Dedifferentiated amniotic fluid mesenchymal stem cell (primary cell): ENCODE data around the gene PLA2G4F.
"Not testable (repeated sequence)": the region's sequence is repeated elsewhere in the genome, so short reads cannot be mapped to it uniquely, and the experiment has no call there.

Source experiments
- DNase-seq: peaks from one replicate; pipeline ENCODE4 v3.0.0-alpha.2; 2016; ENCODE audit errors: extremely low spot score

Gene PLA2G4F

DNA sequence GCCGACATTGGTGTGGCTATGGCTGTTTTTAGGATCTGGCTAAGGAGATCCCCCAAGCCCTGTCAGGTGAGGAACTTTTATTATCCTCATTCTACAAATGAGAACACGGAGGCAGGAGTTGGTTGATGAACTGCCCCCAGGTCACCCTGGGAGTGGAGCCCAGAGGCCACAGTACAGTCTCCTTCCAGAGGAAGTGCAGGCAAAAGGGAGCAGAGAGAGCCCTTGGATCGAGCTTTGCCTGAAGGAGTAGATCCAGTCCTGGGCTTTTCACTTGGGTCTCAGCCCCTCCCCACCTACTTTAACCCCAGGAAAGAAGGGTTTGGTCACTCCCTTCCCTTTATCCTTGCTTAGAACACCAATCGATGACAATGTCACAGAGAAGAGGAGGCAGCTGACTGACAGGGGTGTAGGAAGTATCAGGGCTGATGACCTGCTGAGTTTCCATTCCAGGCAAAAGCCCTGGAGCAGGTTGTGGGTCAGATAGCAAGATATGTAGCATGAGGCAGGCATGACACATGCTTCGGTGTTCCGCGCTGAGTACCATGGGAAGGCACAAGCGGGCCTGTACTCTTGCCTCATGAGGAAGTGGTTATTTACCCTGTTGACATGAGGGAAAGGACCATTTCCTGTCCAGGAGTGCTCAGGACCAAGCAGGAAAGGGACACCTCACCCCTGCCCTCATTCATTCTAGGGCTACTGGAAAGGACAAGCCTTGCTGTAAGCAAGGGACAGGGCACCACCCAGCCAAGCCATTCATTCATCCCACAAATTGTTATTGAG, 56.2 kb downstream of the PLA2G4F start:
- DNase-seq = no peak

DNA sequence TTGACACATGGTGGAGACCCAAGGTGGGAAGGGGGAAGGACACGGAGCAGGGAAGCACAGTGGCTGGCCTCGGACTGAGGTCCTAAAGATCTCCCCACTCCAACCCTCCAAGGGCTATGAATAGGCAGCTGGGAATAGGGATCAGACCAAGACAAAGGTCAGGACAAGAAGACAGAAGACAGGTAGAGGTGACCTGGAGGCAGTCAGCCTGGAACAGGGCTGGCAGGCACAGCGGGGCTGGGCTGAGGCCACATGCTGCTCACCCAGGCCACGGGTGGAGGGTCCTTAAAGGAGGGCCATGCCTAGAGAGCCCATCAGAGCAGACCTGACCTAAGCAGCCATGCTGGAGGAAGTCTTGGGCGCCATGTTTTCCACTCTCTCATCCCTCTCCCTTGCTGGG, 59.4 kb downstream of the PLA2G4F start:
- DNase-seq = no peak

DNA sequence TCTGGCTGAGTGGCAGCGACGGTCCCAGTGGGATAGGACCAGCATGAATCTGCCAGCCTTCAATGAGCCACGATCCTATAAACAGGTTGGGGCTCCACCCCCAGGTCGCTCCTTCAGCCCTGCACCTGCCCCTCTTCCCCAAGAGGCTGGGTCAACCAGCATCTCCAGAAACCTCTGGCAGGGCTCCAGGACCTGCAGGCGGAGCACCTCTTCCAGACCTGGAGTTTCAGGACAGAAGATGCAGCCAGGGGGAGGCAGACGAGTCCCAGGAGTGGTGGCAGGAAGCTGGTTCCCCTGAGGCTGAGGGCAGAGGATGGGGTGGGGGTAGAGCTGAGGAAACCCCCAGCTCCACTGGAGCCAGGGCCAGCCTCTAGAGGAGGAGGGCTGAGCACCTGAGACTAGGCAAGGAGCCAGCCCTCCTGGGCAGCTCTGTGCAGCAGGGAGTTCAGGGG, 61.9 kb downstream of the PLA2G4F start, which contains the start of gene PLA2G4D:
PLA2G4D (minus strand) TSS at position 51 of the 452 bp plus-strand sequence. CDS start 103 bp downstream, outside the sequence.
- no peak for DNase-seq

DNA sequence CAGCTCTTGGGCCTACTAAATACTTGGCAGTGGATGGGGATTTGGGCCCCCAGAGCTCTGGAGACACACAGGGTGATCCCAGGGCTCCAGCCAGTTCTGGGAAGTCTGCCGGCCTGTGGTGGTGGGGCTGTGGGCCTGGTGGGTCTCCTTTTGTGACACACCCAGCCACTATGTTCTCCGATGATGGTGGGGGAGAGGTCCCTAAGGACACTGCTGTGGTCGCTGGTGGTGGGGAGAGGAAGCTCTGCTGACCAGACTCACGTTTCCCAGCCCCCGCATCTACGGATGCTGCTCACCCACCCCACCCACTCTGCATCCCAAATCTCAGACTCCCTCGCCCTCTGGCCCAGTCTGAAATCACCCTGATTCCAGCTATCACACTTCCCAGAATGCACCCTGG, 62.5 kb downstream of the PLA2G4F start:
- DNase-seq = no peak

DNA sequence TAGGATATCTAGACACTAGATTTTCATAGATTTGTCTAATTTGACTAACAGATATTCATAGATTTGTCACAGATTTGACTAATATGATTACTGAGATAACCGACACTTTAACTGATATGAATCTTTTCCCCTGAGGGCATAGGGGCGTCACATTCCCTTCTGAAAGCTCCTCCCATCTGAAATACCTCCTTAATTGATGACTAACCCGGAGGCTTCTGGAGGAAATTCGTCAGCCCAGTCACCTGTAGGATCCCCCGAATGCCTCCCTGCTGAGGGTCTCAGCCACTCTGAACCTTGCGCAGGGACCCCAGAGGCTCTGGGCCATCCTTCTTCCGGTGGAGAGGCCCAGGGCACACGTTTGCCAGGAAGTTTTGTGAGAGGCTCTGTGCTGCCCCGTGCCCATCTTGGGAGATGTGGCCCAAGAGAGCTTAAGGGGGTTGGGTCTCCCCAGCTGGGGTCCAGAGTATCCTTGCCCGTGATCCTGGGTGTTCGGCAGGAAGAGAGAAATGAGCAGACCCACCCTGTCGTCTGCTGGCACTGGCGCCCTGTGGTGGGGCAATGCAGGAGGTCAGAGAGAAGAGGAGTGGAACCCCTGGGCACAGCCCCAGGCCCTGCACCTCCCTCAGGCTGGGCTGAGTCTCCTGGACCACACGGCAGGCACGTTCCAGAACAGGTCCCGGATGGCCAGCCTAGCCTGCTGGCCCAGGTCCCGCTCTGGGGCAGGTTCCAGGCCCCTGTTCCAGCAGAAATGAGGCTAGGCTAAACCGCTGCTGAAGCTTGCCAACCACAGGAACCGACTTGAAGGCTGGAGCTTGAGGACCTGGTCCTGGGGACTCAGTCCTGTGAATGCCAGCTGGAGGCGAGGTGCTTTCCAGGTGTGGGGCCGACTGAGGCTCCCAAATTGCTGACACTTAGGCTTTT, 63.8 kb downstream of the PLA2G4F start:
- no peak for DNase-seq

DNA sequence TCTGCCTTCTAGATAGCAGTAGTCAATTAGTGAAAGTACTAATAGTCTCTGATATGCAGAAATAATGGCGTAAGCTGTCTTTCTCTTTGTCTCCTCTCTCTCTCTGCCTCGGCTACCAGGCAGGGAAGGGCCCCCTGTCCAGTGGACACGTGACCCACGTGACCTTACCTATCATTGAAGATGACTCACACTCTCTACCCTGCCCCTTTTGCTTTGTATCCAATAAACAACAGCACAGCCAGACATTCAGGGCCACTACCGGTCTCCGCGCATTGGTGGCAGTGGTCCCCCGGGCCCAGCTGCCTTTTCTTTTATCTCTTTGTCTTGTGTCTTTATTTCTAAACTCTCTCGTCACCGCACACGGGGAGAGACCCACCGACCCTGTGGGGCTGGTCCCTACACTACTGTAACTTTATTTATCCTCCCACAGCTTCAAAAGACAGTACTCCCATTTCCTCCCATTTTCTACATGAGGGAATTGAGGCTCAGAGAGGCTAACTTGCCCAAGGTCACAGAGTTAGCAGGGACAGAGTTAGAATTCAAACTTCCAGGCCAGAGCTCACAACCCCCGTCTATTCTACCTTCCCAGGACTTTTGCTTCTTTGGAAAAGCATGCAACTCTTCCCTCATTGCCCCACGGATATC, 64.6 kb downstream of the PLA2G4F start:
- not testable (repeated sequence) for DNase-seq

DNA sequence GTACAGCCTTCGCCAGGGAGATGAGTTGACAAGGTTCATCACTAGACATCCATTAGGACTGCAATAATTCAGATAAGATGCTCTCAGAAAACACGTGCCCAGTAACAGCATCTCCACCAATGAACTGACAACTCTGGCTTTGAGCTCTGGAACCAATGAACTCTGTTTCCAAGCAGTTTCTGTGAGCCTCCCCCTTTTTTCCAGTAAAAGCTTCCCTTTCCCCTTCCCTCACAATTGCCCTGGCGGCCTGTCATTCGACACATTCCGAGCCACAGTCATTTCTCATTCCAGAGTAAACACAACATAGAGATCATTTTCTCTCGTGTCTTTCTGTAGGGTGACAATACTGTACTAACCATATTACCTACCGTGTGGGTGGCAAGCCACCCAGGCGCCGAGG, 65.7 kb downstream of the PLA2G4F start:
- DNase-seq = no peak

DNA sequence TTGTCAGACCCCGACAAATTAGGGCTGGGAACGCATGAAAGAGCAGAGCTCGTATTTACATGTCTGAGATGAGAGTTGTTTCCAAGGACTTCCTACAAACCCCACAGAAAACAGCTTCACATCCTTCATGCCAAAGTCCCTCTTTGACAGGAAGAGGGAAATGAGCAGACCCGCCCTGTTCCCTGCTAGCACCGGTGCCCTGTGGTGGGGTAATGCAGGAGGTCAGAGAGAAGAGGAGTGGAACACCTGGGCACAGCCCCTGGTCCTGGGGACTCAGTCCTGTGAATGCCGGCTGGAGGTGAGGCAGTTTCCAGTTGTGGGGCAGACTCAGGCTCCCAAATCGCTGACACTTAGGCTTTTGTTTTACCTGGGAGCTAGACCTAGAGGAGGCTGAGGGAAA, 66.1 kb downstream of the PLA2G4F start:
- no peak for DNase-seq

DNA sequence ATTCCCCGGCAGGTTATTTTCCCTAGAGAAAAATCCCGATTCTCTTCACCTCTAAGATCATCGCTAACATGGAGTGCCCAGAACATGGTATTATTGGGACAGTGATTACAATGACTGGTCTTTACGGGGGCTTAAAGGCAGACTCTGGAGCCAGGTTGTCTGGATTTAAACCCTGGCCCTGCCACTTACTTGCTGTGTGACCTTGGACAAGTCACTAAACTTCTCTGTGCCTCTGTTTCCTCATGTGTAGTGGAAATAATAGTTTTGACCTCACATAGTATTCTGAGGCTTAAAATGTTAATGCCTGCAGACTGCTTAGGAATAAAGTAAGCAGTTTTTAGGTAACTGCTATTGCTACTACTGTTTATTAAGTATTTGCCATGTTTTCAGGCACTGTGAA, 66.5 kb downstream of the PLA2G4F start:
- DNase-seq = no peak
